ENCODE measurements around the gene DACT3. TPM values are rescaled to one million over a fixed set of nuclear protein-coding genes. Genes with fewer than 3 reads are reported as not detected.

The DACT3 gene
- total and polyA plus RNA-seq, 2 of the 13 experiments (the other 11 are each of a cell fraction or from before 2014, with no cell fraction given) = 0.04 TPM; not detected in 1

DNA sequence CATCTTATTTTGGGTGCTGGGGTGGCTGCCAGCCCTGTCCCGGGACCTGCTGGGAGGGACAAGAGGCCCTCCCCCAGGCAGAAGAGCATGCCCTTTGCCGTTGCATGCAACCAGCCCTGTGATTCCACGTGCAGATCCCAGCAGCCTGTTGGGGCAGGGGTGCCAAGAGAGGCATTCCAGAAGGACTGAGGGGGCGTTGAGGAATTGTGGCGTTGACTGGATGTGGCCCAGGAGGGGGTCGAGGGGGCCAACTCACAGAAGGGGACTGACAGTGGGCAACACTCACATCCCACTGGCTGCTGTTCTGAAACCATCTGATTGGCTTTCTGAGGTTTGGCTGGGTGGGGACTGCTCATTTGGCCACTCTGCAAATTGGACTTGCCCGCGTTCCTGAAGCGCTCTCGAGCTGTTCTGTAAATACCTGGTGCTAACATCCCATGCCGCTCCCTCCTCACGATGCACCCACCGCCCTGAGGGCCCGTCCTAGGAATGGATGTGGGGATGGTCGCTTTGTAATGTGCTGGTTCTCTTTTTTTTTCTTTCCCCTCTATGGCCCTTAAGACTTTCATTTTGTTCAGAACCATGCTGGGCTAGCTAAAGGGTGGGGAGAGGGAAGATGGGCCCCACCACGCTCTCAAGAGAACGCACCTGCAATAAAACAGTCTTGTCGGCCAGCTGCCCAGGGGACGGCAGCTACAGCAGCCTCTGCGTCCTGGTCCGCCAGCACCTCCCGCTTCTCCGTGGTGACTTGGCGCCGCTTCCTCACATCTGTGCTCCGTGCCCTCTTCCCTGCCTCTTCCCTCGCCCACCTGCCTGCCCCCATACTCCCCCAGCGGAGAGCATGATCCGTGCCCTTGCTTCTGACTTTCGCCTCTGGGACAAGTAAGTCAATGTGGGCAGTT lies 51.2 kb downstream of the DACT3 start:
- H4K20me1 ChIP-seq (ENCODE audit: insufficient read depth, low read length) = peaks cover 6% of the 10 kb centered on the region; the same call in 1 of the 2 replicates
- WGBS (ENCODE audit: low lambda C conversion rate) = 97% methylated on average over 27 of the region's 30 CpGs
- no peak for DNase-seq (ENCODE audit: low spot score)
- BruUV-seq (replicated peaks) = TSS peak; percentile 79
- POLR2A ChIA-PET = interaction anchor here (2.7 to 2.8 kb wide), 2 partner anchors 7 to 9 kb away, joined by 10 to 11 read pairs; partner anchors contain the start of gene CALM3
- H3K36me3 ChIP-seq (replicated peaks in 1 of 2; ENCODE audit: control insufficient read depth in 1 of 2, insufficient read depth in 2 of 2, low read length in 2 of 2) = peaks cover 30 to 55% of the 10 kb centered on the region in 2 experiments; a peak in 4 of 5 replicates
- H3K4me1 ChIP-seq (ENCODE audit: insufficient read depth, low read length) = peaks cover 13% of the 10 kb centered on the region
- CTCF ChIA-PET (ENCODE audit: low intra/inter-chr PET ratio, low total read pairs) = no interaction called here
- H3K9me3 ChIP-seq (ENCODE audit: low read length) = no peaks in the 10 kb centered on the region
- no peaks in the 10 kb centered on the region for H3K27me3 ChIP-seq (ENCODE audit: control insufficient read depth in 1 of 2, insufficient read depth in 2 of 2, low read length in 2 of 2)
- H3K27ac ChIP-seq (ENCODE audit: extremely low read length, insufficient read depth, low read length) = no peak overlapping the region
- in situ Hi-C loops (cut with HindIII; ENCODE audit: extremely low pct_ligation_motif_present, low pct_unique_long_range_greater_than_20kb) (loop anchor here (10.0 kb wide), 1 partner anchor 55 kb away; the partner anchor contains the start of gene DACT3), intact Hi-C loops (cut with micrococcal nuclease; ENCODE audit: unreplicated experiment) (loop anchor here (1.0 kb wide), 1 partner anchor 7 kb away; no protein-coding TSS in a partner anchor)
- no peak for FAIRE-seq
- no peak overlapping the region for H2AFZ ChIP-seq (ENCODE audit: low read length)
- H3K79me2 ChIP-seq (ENCODE audit: insufficient read depth, low read length) = peaks cover 5% of the 10 kb centered on the region
- no peak overlapping the region for H3K4me3 ChIP-seq (replicated peaks in 1 of 3; ENCODE audit: insufficient read depth in 1 of 3, low read depth in 2 of 3, low read length in 3 of 3)
- no peak for ATAC-seq
- no peak overlapping the region for H3K9ac ChIP-seq (ENCODE audit: insufficient read depth, low read depth, low read length)
- H3K4me2 ChIP-seq (ENCODE audit: low read depth, low read length) = no peak overlapping the region
- TF ChIP-seq, protein P1, sequence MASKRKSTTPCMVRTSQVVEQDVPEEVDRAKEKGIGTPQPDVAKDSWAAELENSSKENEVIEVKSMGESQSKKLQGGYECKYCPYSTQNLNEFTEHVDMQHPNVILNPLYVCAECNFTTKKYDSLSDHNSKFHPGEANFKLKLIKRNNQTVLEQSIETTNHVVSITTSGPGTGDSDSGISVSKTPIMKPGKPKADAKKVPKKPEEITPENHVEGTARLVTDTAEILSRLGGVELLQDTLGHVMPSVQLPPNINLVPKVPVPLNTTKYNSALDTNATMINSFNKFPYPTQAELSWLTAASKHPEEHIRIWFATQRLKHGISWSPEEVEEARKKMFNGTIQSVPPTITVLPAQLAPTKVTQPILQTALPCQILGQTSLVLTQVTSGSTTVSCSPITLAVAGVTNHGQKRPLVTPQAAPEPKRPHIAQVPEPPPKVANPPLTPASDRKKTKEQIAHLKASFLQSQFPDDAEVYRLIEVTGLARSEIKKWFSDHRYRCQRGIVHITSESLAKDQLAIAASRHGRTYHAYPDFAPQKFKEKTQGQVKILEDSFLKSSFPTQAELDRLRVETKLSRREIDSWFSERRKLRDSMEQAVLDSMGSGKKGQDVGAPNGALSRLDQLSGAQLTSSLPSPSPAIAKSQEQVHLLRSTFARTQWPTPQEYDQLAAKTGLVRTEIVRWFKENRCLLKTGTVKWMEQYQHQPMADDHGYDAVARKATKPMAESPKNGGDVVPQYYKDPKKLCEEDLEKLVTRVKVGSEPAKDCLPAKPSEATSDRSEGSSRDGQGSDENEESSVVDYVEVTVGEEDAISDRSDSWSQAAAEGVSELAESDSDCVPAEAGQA (IDR thresholded peaks at IDR 0.05; ENCODE audit: low read depth) = no peak
- TF ChIP-seq, protein P1 (CRISPR knock-in tag; IDR thresholded peaks at IDR 0.05; ENCODE audit: borderline replicate concordance) = no peak
- TF ChIP-seq ZFP41 (CRISPR knock-in tag; IDR thresholded peaks at IDR 0.05; ENCODE audit: borderline replicate concordance) = no peak
- TF ChIP-seq, protein P2, sequence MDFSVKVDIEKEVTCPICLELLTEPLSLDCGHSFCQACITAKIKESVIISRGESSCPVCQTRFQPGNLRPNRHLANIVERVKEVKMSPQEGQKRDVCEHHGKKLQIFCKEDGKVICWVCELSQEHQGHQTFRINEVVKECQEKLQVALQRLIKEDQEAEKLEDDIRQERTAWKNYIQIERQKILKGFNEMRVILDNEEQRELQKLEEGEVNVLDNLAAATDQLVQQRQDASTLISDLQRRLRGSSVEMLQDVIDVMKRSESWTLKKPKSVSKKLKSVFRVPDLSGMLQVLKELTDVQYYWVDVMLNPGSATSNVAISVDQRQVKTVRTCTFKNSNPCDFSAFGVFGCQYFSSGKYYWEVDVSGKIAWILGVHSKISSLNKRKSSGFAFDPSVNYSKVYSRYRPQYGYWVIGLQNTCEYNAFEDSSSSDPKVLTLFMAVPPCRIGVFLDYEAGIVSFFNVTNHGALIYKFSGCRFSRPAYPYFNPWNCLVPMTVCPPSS (IDR thresholded peaks at IDR 0.05) = no peak
- 0 out of 4 replicates have a peak, but pooled peaks of 1 of the 2 experiments have one; percentile 20 for TF ChIP-seq POLR2A (IDR thresholded peaks at IDR 0.05; ENCODE audit: insufficient read depth in 1 of 2, low read depth in 2 of 2, low read length in 2 of 2)
- TF ChIP-seq ZNF776 (CRISPR knock-in tag; IDR thresholded peaks at IDR 0.05) = no peak
- TF ChIP-seq RBFOX2 (IDR thresholded peaks at IDR 0.05; ENCODE audit: low read depth, low read length) = peak; percentile 58
- peak; percentile 21 for TF ChIP-seq AGO2 (optimal IDR thresholded peaks at IDR 0.05; ENCODE audit: low read depth, low read length)
- TF ChIP-seq HNRNPL (IDR thresholded peaks at IDR 0.05; ENCODE audit: low read depth, low read length) = no peak
- TF ChIP-seq ZNF44 (CRISPR knock-in tag; IDR thresholded peaks at IDR 0.05) = no peak
- no peak for TF ChIP-seq CAMTA2 (CRISPR knock-in tag; IDR thresholded peaks at IDR 0.05; ENCODE audit: borderline replicate concordance)
- no peak for TF ChIP-seq ZKSCAN1 (IDR thresholded peaks at IDR 0.05; ENCODE audit: low read length)
- no peak for TF ChIP-seq MTA3 (CRISPR knock-in tag; IDR thresholded peaks at IDR 0.05)
- no peak for TF ChIP-seq ZNF674 (CRISPR knock-in tag; IDR thresholded peaks at IDR 0.05; ENCODE audit: low read depth)
- no peak for TF ChIP-seq PTBP1 (IDR thresholded peaks at IDR 0.05; ENCODE audit: low read depth, low read length, poor library complexity, severe bottlenecking)
- no peak for TF ChIP-seq ZFP82 (CRISPR knock-in tag; IDR thresholded peaks at IDR 0.05; ENCODE audit: borderline replicate concordance)
- no peak for TF ChIP-seq SMAD1 (CRISPR knock-in tag; IDR thresholded peaks at IDR 0.05; ENCODE audit: borderline replicate concordance, low read depth)

Data from HepG2 (cell line).